Adipose tissue (tissue), 3 donors: Measurements from ENCODE around the gene MAPKBP1. TPM values are rescaled to one million over a fixed set of nuclear protein-coding genes. Genes with fewer than 3 reads are reported as not detected.

Source experiments
- H3K27ac ChIP-seq: one replicate; pipeline ENCODE4 v1.5.1; 2013; ENCODE audit warnings: low read depth, low read length
- WGBS, 3 donors: extraction: QIAGEN DNeasy Blood & Tissue Kit; methylation state at CpG; one replicate each; pipeline ENCODE4 v1.1.7; 2013; 5-methylcytosine and 5-hydroxymethylcytosine counted together
- polyA plus RNA-seq, 3 donors: library from polyadenylated mRNA; stranded (reverse); fragments of 200-250 nt; gene quantifications; one replicate each; pipeline ENCODE4 v1.2.3, GENCODE V29; 2013
- donor health status: healthy with polysubstance abuse.
- donor health status: Bipolar disorder and iron deficiency.
- donor health status: healthy.

MAPKBP1 gene
- polyA plus RNA-seq, 3 donors = 4.0 to 15.1 (median 8.7) TPM

- WGBS, 3 donors = 92 to 94% (median 93%) methylated on average over 16 to 17 of the region's 17 CpGs
- no peak overlapping the region for H3K27ac ChIP-seq
These were observed 82.0 kb downstream of the MAPKBP1 start for GRCh38 chr15:41856262-41856661.

GRCh38 chr15:41856716-41857115 lies 82.4 kb downstream of the MAPKBP1 start:
- no peak overlapping the region for H3K27ac ChIP-seq
- WGBS, 3 donors = 89 to 96% (median 94%) methylated on average over 12 of the region's 12 CpGs

GRCh38 chr15:41857316-41857715 lies 83.0 kb downstream of the MAPKBP1 start:
- H3K27ac ChIP-seq = no peak overlapping the region
- WGBS, 3 donors = 87 to 95% (median 88%) methylated on average over 9 of the region's 9 CpGs

- 85 to 88% (median 87%) methylated on average over 10 to 15 of the region's 15 CpGs for WGBS, 3 donors
- no peak overlapping the region for H3K27ac ChIP-seq
These were observed 84.5 kb downstream of the MAPKBP1 start for GRCh38 chr15:41858756-41859155.

DNA sequence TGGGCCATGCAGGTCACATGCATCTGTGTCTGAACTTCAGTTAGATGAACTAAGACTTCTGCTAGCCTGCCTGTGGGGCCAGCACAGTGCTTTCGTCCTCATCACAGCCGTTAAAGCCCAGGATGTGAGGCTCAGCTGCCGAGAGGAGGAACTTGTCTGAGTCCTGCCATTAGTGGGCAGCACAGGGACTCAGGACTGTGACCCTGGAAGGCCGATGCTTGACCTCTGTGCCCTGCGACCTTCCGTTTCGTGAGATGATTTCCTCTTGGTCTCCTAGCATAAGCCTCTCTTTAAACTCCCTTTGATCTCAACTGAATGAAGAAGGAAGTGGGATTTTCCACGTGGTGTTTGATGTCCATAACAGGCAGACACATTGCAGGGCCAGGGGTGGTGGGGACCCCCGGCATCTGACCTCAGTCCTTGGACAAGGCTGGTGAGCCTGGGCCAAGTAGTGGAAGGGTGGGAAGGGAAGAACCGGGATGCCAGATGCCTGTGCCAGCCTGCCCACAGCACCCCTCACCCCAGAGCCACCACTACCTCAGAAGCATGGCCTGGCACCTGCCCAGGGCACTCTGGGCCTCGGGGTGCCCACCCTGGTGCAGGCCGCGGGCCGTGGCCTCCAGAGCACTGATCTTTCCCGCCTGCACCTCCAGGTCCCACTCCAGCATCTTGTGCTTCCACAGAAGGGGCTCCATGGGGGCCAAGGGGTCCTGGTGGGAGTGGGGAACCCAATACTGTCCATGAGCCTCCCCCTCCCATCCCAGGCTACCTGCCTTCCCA lies 86.0 kb downstream of the MAPKBP1 start:
- WGBS, 3 donors = 56 to 68% (median 58%) methylated on average over 13 to 15 of the region's 15 CpGs

DNA sequence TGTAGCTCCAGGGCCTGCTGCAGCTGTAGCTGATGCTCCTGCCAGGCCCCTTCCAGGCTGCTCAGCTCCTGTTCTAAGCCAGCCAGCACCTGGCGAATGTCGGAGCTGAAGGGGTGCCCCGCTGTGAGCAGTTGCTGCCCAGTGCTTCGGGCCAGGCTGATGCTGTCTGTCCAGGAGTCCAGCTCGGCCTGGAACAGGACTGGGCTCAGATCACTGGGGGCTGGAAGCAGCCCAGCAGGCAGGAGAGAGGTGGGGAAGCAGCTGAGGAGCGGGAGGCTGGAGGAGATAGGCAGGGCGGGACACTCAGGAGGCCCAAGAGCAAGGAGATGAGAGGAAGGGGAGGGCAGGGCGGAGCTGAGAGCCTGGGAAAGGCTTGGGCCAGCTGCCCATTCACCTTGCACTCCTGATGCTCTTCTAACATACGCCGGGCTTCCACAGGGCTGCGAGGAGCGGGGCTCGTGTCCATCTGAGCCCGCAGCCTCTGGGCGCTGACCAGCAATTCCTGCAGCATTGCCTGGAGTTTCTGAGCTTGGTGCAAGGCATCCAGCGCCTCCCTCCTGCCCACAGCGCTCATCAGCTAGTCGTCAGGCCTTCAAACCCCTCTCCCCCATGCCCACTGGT lies 87.6 kb downstream of the MAPKBP1 start:
- WGBS, 3 donors = 90 to 93% (median 93%) methylated on average over 18 of the region's 18 CpGs
- H3K27ac ChIP-seq = no peak overlapping the region

More for the DNA sequence above, 86.0 kb downstream of the MAPKBP1 start:
- H3K27ac ChIP-seq = no peak overlapping the region

DNA sequence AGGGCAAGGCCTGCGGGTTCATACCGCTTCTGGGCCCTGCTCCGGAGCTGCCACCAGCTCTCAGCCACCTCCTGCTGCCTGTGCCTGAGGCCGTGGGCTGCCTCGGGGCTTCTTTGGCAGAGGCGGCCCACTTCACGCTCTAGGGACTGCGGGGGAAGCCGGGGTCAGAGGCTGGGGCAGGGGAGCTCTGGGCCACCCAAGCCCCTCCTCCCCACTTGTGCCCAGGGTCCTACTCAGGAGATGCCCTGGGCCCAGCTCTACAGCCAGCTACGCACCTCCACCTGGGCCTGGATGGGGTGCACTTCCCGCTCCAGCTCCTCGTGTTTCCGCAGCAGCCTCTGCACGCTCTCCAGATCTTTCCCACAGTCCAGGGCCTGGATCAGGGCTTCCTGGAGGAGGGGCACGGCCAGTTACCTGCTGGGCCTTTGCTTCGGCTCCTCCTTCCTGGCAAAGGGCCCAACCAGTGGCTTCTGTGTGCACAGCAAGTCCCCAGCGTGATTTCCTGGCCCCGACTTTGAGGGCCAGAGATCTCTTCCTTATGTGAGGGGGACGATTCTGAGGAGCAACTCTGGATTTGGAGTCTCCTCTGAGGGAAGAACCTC lies 88.3 kb downstream of the MAPKBP1 start:
- WGBS, 3 donors = 68 to 80% (median 75%) methylated on average over 13 to 19 of the region's 19 CpGs

DNA sequence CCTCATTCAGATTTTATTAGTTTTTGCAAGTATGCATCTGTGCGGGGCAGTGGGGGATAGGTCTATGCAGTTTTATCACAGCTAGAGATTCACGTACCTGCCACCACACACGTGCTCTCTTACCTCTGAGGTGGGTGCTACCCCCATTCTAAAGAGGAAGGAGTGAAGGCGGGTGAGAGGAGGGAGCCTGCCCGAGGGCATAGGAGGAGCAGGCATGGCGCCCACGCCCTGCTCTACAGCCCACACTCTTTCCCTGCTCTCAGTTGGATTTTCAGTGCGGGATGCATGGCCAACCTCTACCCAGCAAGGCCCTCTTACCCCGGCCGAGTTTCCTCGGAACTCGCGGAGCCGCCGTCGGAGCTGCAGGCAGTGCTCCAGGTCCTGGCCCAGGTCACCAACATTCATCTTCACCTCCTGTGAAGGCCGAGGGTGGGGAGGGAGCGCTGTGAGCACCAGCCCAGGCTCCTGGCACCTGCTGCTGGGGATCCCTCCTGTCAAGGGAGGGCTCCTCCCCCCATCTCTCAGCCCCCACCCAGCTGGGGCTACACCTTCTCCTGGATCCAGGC lies 91.3 kb downstream of the MAPKBP1 start:
- 80 to 89% (median 84%) methylated on average over 18 of the region's 18 CpGs for WGBS, 3 donors
- H3K27ac ChIP-seq = no peak overlapping the region

More for the DNA sequence above, 88.3 kb downstream of the MAPKBP1 start:
- H3K27ac ChIP-seq = no peak overlapping the region

- WGBS, 3 donors = 83 to 85% (median 84%) methylated on average over 7 to 8 of the region's 8 CpGs
- H3K27ac ChIP-seq = no peak overlapping the region
These were observed 92.0 kb downstream of the MAPKBP1 start for GRCh38 chr15:41866263-41866703.

GRCh38 chr15:41866872-41867579 lies 92.7 kb downstream of the MAPKBP1 start:
- H3K27ac ChIP-seq = no peak overlapping the region
- 88 to 89% (median 89%) methylated on average over 24 to 25 of the region's 25 CpGs for WGBS, 3 donors

DNA sequence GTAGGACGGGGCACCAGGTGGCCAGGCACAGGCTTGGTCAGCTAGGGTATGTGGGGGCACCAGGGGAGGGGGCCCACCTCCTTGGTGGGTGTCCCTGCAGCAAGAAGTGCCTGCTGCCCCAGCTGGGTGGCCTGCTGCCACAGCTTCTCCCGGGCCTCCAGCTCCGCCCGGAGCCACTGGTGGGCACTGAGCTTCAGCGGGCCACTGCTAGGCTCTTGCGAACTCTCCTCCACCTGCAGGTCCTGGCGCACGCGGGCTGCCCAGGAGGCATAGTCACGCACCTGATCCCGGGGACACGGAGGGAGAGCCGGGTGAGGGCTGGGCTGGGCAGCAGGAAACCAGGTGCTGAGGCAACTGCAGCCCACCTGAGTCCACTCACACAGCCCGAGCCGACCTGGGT lies 94.0 kb downstream of the MAPKBP1 start:
- WGBS, 3 donors = 95 to 96% (median 95%) methylated on average over 15 of the region's 15 CpGs
- no peak overlapping the region for H3K27ac ChIP-seq

GRCh38 chr15:41869770-41870688 lies 95.7 kb downstream of the MAPKBP1 start:
- no peak overlapping the region for H3K27ac ChIP-seq
- WGBS, 3 donors = 84 to 93% (median 86%) methylated on average over 42 of the region's 42 CpGs

DNA sequence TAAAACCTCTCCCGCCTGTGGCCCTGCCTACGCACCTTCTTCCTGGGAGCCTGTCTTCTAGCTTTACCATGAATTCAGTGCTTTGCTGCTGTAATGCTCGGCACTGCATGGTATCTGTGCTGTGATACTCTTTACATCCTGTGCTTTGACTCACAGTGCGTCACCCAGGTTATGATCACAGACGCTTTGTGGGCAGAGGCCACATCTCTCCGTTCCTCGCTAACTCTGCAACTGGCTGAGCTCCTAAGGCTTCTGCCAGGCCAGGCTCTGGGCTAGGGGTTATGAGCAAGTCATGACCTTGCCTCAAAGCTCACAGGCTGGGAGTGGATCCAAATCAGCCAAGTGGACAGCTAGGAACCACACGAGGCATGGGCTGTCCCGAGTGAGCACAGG lies 96.4 kb downstream of the MAPKBP1 start:
- WGBS, 3 donors = 69 to 74% (median 74%) methylated on average over 9 of the region's 9 CpGs
- no peak overlapping the region for H3K27ac ChIP-seq

DNA sequence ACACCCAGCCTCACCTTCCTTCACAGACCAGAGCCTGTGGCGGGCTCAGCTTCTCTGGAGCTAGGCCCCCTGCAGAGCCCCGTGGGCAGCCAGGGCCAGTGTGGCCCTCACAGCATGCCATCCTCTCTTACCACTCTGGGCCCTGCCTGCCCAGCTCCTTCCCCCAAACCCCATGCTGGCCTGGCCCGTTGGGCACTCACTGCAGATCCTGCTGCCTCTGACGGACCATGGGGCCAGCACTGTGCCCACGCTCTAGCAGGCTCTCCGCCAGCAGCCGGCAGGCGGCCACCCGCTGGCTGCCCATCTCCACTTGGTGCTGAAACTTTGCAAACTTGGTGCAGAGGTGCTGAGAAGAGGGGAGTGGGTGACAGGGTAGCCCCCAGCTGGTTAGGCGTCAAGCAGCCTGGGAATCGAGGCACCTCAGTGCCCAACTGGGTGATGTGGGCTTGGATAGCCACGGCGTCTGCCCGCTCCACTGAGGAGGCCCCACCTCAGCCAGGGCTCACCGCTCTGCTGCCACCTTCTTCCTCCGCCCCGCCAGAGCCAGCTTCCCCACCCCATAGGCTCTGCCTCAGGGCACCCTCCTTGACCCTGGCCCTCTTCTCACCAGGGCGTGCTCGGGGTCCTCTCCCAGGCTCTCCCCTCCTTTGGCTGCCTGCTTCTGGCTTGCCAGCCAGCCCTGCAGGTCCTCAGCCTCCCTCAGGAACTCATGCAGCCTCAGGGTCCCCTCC lies 97.1 kb downstream of the MAPKBP1 start:
- 91 to 96% (median 93%) methylated on average over 16 to 19 of the region's 19 CpGs for WGBS, 3 donors
- H3K27ac ChIP-seq = no peak overlapping the region

GRCh38 chr15:41872166-41872747 lies 98.0 kb downstream of the MAPKBP1 start:
- 94 to 99% (median 94%) methylated on average over 9 of the region's 9 CpGs for WGBS, 3 donors
- H3K27ac ChIP-seq = no peak overlapping the region

GRCh38 chr15:41873711-41874110 lies 99.4 kb downstream of the MAPKBP1 start:
- 84 to 93% (median 91%) methylated on average over 8 of the region's 8 CpGs for WGBS, 3 donors
- no peak overlapping the region for H3K27ac ChIP-seq

GRCh38 chr15:41874736-41875135 lies 100.5 kb downstream of the MAPKBP1 start:
- H3K27ac ChIP-seq = no peak overlapping the region
- WGBS, 3 donors = 90 to 96% (median 95%) methylated on average over 10 to 12 of the region's 12 CpGs
